Measurements from ENCODE around the gene INPP5A.
"Not testable (repeated sequence)": the region's sequence is repeated elsewhere in the genome, so short reads cannot be mapped to it uniquely, and the experiment has no call there.

Gene INPP5A

GRCh38 chr10:132675031-132675740 lies 137.6 kb downstream of the INPP5A start:
- no peak overlapping the region for H3K4me3 ChIP-seq
- H3K27ac ChIP-seq, result no peak overlapping the region

- no peak overlapping the region for H3K4me3 ChIP-seq
- H3K27ac ChIP-seq, result no peak overlapping the region
These were observed 138.8 kb downstream of the INPP5A start for GRCh38 chr10:132676193-132676891.

- Histone ChIP-seq H3K4me3 (no peak overlapping the region), H3K27ac (no peak overlapping the region)
These were observed 139.5 kb downstream of the INPP5A start for GRCh38 chr10:132677096-132677472.

GRCh38 chr10:132677473-132678227 lies 140.1 kb downstream of the INPP5A start:
- H3K27ac ChIP-seq, result no peak overlapping the region
- H3K4me3 ChIP-seq, result no peak overlapping the region

- no peak overlapping the region for H3K27ac ChIP-seq
- no peak overlapping the region for H3K4me3 ChIP-seq
These were observed 141.0 kb downstream of the INPP5A start for GRCh38 chr10:132678436-132679216.

- Histone ChIP-seq H3K27ac (no peak overlapping the region), H3K4me3 (no peak overlapping the region)
These were observed 141.6 kb downstream of the INPP5A start for GRCh38 chr10:132679217-132679595.

GRCh38 chr10:132679640-132680039 lies 142.1 kb downstream of the INPP5A start:
- H3K4me3 ChIP-seq, result no peak overlapping the region
- H3K27ac ChIP-seq, result no peak overlapping the region

- not testable (repeated sequence) for H3K4me3 ChIP-seq, H3K27ac ChIP-seq
These were observed 143.2 kb downstream of the INPP5A start for GRCh38 chr10:132680741-132681140.

GRCh38 chr10:132681858-132682755 lies 144.5 kb downstream of the INPP5A start:
- H3K27ac ChIP-seq, result no peak overlapping the region

GRCh38 chr10:132684164-132684891 lies 146.7 kb downstream of the INPP5A start:
- Histone ChIP-seq H3K27ac (no peak overlapping the region), H3K4me3 (no peak overlapping the region)

More at GRCh38 chr10:132681858-132682755, 144.5 kb downstream of the INPP5A start:
- no peak overlapping the region for H3K4me3 ChIP-seq

GRCh38 chr10:132685101-132685891 lies 147.7 kb downstream of the INPP5A start:
- no peak overlapping the region for H3K4me3 ChIP-seq

GRCh38 chr10:132685921-132686680 lies 148.5 kb downstream of the INPP5A start:
- Histone ChIP-seq H3K27ac (no peak overlapping the region), H3K4me3 (no peak overlapping the region)

More at GRCh38 chr10:132685101-132685891, 147.7 kb downstream of the INPP5A start:
- H3K27ac ChIP-seq, result no peak overlapping the region

GRCh38 chr10:132687181-132687892 lies 149.8 kb downstream of the INPP5A start:
- Histone ChIP-seq H3K27ac (no peak overlapping the region), H3K4me3 (no peak overlapping the region)

GRCh38 chr10:132687893-132688579 lies 150.4 kb downstream of the INPP5A start:
- H3K4me3 ChIP-seq, result no peak overlapping the region
- H3K27ac ChIP-seq, result no peak overlapping the region

GRCh38 chr10:132688580-132689420 lies 151.2 kb downstream of the INPP5A start:
- no peak overlapping the region for H3K27ac ChIP-seq
- H3K4me3 ChIP-seq, result no peak overlapping the region

Data from skin epidermis (tissue), 12 donors.